Endothelial cell of umbilical vein (primary cell): ENCODE data around the gene TRIM29. TPM values are rescaled to one million over a fixed set of nuclear protein-coding genes. Genes with fewer than 3 reads are reported as not detected.

Experiments used
- BruUV-seq: library from RNA; stranded (reverse); fragments of 400-500 nt; replicated peaks from 2 replicates; lab custom pipeline; 2021; lab: Mats Ljungman, UMichigan
- CTCF ChIA-PET: fragments of 300-600, 350-600 bp; sonication (Branson Sonifier 250); formaldehyde crosslinking; loops from one replicate; lab custom pipeline; 2021; ENCODE audit warnings: antibody characterized with exemption, inconsistent platforms; lab: Charles Lee
- POLR2A ChIA-PET: fragments of 300-600, 350-600 bp; sonication (Branson Sonifier 250); formaldehyde crosslinking; loops from one replicate; lab custom pipeline; 2021; ENCODE audit warnings: antibody characterized with exemption, inconsistent platforms; lab: Charles Lee
- DNase-seq: peaks from one replicate; pipeline ENCODE4 v3.0.0-alpha.2; 2011; ENCODE audit warnings: low read depth, low spot score
- FAIRE-seq: peaks from 2 replicates; lab custom pipeline; 2011; peaks lifted over from hg19 to GRCh38; lab: Jason Lieb, UNC
- H2AFZ ChIP-seq: 2 replicates; pipeline ENCODE4 v1.6.0; 2012; ENCODE audit warnings: low read depth, low read length, control low read depth, inconsistent platforms
- H3K27ac ChIP-seq: 2 replicates; pipeline ENCODE4 v1.5.1; 2011; ENCODE audit warnings: low read depth, mild to moderate bottlenecking, control low read depth, low read length, moderate library complexity; ENCODE audit not compliant: insufficient read depth
- H3K27me3 ChIP-seq, 2 experiments: 2 replicates each; pipeline versions ENCODE4 v1.6.0 to v1.6.1; 2011; ENCODE audit warnings: low read length in 2 of 2, mixed read lengths in 1 of 2; ENCODE audit not compliant: control insufficient read depth in 2 of 2, insufficient read depth in 2 of 2
- H3K36me3 ChIP-seq, 2 experiments: 2 replicates in 1 of 2; 3 replicates in 1 of 2; pipeline ENCODE4 v1.5.1; 2011; ENCODE audit warnings: low read length in 2 of 2, mild to moderate bottlenecking in 1 of 2, moderate library complexity in 1 of 2; ENCODE audit not compliant: control insufficient read depth in 2 of 2, insufficient read depth in 2 of 2; ENCODE audit errors: extremely low read depth in 1 of 2
- H3K4me1 ChIP-seq: 3 replicates; pipeline ENCODE4 v1.5.1; 2011; ENCODE audit warnings: mild to moderate bottlenecking, low read length; ENCODE audit not compliant: control insufficient read depth, insufficient read depth; ENCODE audit errors: extremely low read depth
- H3K4me2 ChIP-seq: 2 replicates; pipeline ENCODE4 v1.6.1; 2011; ENCODE audit warnings: low read length, control low read depth, mixed read lengths; ENCODE audit not compliant: insufficient read depth
- H3K4me3 ChIP-seq, 3 experiments: fragments of 200-600 bp in 1 of 3; sonication (generic), shearing (Covaris generic) in 1 of 3; replicated peaks in 1 of 3; 2 replicates each; pipeline ENCODE4 v1.5.1; 2011 to 2016; ENCODE audit warnings: control low read depth in 3 of 3, low read length in 3 of 3, mild to moderate bottlenecking in 2 of 3, inconsistent platforms in 1 of 3, low read depth in 1 of 3, moderate library complexity in 1 of 3; ENCODE audit not compliant: insufficient read depth in 1 of 3
- H3K79me2 ChIP-seq: 2 replicates; pipeline ENCODE4 v1.6.0; 2012; ENCODE audit warnings: low read length, inconsistent platforms; ENCODE audit not compliant: control insufficient read depth, insufficient read depth
- H3K9ac ChIP-seq: replicated peaks from 2 replicates; pipeline ENCODE3; 2011; ENCODE audit warnings: low read length, control low read depth; ENCODE audit not compliant: insufficient read depth; ENCODE audit errors: extremely low read depth
- H3K9me1 ChIP-seq: replicated peaks from 3 replicates; pipeline ENCODE4 v1.6.0; 2011; ENCODE audit warnings: mild to moderate bottlenecking, low read length; ENCODE audit not compliant: control insufficient read depth, insufficient read depth; ENCODE audit errors: extremely low read depth
- H3K9me3 ChIP-seq: replicated peaks from 2 replicates; pipeline ENCODE4 v1.5.1; 2012; ENCODE audit warnings: low read length, inconsistent platforms; ENCODE audit not compliant: control insufficient read depth, insufficient read depth
- H4K20me1 ChIP-seq: replicated peaks from 2 replicates; pipeline ENCODE3; 2011; ENCODE audit warnings: mild to moderate bottlenecking, low read length; ENCODE audit not compliant: control insufficient read depth, insufficient read depth; ENCODE audit errors: extremely low read depth
- CTCF ChIP-seq, 2 donors: IDR thresholded peaks; 1 replicate in 1 of 2; 2 replicates in 1 of 2; pipeline ENCODE4 v1.5.1; 2011; ENCODE audit warnings: low read length in 2 of 2, mild to moderate bottlenecking in 2 of 2, moderate library complexity in 2 of 2, control low read depth in 1 of 2, inconsistent platforms in 1 of 2, low read depth in 1 of 2; ENCODE audit not compliant: insufficient read depth in 1 of 2; ENCODE audit errors: extremely low read depth in 1 of 2
- EZH2 ChIP-seq: IDR thresholded peaks from 2 replicates; pipeline ENCODE4 v1.6.1; 2012; ENCODE audit warnings: borderline replicate concordance, low read depth, mild to moderate bottlenecking, moderate library complexity, low read length, inconsistent platforms; ENCODE audit not compliant: severe bottlenecking
- FOS ChIP-seq: IDR thresholded peaks from 2 replicates; pipeline ENCODE4 v1.6.1; 2011; ENCODE audit warnings: mild to moderate bottlenecking, low read length, moderate library complexity, borderline replicate concordance; ENCODE audit not compliant: insufficient read depth
- GATA2 ChIP-seq: IDR thresholded peaks from 2 replicates; pipeline ENCODE4 v1.7.0; 2011; ENCODE audit warnings: low read depth, mild to moderate bottlenecking, moderate library complexity, mixed read lengths, low read length; ENCODE audit not compliant: insufficient read length, insufficient read depth
- JUN ChIP-seq: IDR thresholded peaks from 2 replicates; pipeline ENCODE4 v1.6.1; 2011; ENCODE audit warnings: borderline replicate concordance, low read depth; ENCODE audit not compliant: insufficient read length, insufficient read depth
- MAX ChIP-seq: IDR thresholded peaks from 2 replicates; pipeline ENCODE4 v1.6.1; 2011; ENCODE audit not compliant: insufficient read depth, insufficient read length
- MYC ChIP-seq: IDR thresholded peaks from one replicate; pipeline ENCODE4 v1.6.1; 2011; ENCODE audit warnings: mild to moderate bottlenecking, low read depth, low read length
- POLR2A ChIP-seq: IDR thresholded peaks from 2 replicates; pipeline ENCODE4 v1.6.1; 2012; ENCODE audit warnings: low read depth, mild to moderate bottlenecking, control low read depth, low read length
- POLR2AphosphoS5 ChIP-seq: IDR thresholded peaks from 2 replicates; pipeline ENCODE4 v1.6.1; 2012; ENCODE audit warnings: low read depth, mild to moderate bottlenecking, control low read depth, low read length, moderate library complexity; ENCODE audit not compliant: insufficient read depth
- dilution Hi-C: fragments of 300-500 bp; cut with MboI; formaldehyde crosslinking; loops from one replicate; pipeline ENCODE4 v1.15.0; 2019; ENCODE audit warnings: low sequenced_read_pairs; ENCODE audit not compliant: extremely low pct_ligation_motif_present
- intact Hi-C: fragments of 100-400 bp; cut with micrococcal nuclease; formaldehyde crosslinking; loops from one replicate; pipeline ENCODE4 v1.10.0; 2022
- polyA plus RNA-seq, 4 experiments: library from polyadenylated mRNA; depleted of rRNA in 3 of 4; stranded (reverse) in 3 of 4; unstranded in 1 of 4; fragments of >200 nt; gene quantifications; 2 replicates each; pipeline versions ENCODE4 v1.2.1 to v1.2.3, GENCODE V29; 2011 to 2012; ENCODE audit warnings: missing spikeins in 1 of 4
- total RNA-seq: library from RNA; stranded (reverse); gene quantifications from 2 replicates; pipeline ENCODE4 v1.2.3, GENCODE V29; 2021

TRIM29 gene
- total and polyA plus RNA-seq, 2 donors (not counting 3 experiments of a cell fraction or from before 2014, with no cell fraction given), result not detected

- H3K27ac ChIP-seq, result no peak overlapping the region
- no peaks in the 10 kb centered on the region for H3K4me1 ChIP-seq
- dilution Hi-C loops, result no loop called here
- intact Hi-C loops, result no loop called here
- H4K20me1 ChIP-seq, result no peaks in the 10 kb centered on the region
- no peak for FAIRE-seq
- no peaks in the 10 kb centered on the region for H3K9me3 ChIP-seq
- ChIA-PET POLR2A (no interaction called here), CTCF (no interaction called here)
- no peak overlapping the region for H3K4me3 ChIP-seq
- no TSS peak for BruUV-seq
- TF ChIP-seq MYC (no peak), EZH2 (no peak), POLR2A (no peak), GATA2 (no peak), FOS (no peak), CTCF (IDR thresholded peaks at IDR 0.05; ENCODE audit: extremely low read depth in 1 of 2, insufficient read depth in 1 of 2, low read depth in 1 of 2, low read length in 2 of 2) (no peak), JUN (no peak), MAX (no peak), POLR2AphosphoS5 (no peak)
- H3K79me2 ChIP-seq, result no peaks in the 10 kb centered on the region
- no peak overlapping the region for H3K9ac ChIP-seq
- DNase-seq, result no peak
- no peaks in the 10 kb centered on the region for H3K27me3 ChIP-seq
- no peak overlapping the region for H2AFZ ChIP-seq
- H3K4me2 ChIP-seq, result no peak overlapping the region
- H3K9me1 ChIP-seq, result no peaks in the 10 kb centered on the region
- no peaks in the 10 kb centered on the region for H3K36me3 ChIP-seq
Observed at GRCh38 chr11:120133216-120134105, 4.5 kb downstream of the TRIM29 start.
